DND-41 (cell line): ENCODE measurements around the gene ACBD6.

ENCODE experiments used
- EZH2 ChIP-seq: IDR thresholded peaks from 3 replicates; pipeline ENCODE4 v1.6.1; 2012; ENCODE audit warnings: borderline replicate concordance, low read depth, mild to moderate bottlenecking, moderate library complexity, low read length, inconsistent platforms; ENCODE audit not compliant: severe bottlenecking
- TF ChIP-seq, protein P1 (sequence below): IDR thresholded peaks from 2 replicates; pipeline ENCODE4 v1.5.1; 2012; ENCODE audit warnings: borderline replicate concordance, low read length, moderate library complexity, mild to moderate bottlenecking; ENCODE audit not compliant: poor library complexity, severe bottlenecking; ENCODE audit errors: extremely low read depth

GRCh38 chr1:180288940-180289339 is 213.4 kb downstream of the ACBD6 start:
- TF ChIP-seq, protein P1, sequence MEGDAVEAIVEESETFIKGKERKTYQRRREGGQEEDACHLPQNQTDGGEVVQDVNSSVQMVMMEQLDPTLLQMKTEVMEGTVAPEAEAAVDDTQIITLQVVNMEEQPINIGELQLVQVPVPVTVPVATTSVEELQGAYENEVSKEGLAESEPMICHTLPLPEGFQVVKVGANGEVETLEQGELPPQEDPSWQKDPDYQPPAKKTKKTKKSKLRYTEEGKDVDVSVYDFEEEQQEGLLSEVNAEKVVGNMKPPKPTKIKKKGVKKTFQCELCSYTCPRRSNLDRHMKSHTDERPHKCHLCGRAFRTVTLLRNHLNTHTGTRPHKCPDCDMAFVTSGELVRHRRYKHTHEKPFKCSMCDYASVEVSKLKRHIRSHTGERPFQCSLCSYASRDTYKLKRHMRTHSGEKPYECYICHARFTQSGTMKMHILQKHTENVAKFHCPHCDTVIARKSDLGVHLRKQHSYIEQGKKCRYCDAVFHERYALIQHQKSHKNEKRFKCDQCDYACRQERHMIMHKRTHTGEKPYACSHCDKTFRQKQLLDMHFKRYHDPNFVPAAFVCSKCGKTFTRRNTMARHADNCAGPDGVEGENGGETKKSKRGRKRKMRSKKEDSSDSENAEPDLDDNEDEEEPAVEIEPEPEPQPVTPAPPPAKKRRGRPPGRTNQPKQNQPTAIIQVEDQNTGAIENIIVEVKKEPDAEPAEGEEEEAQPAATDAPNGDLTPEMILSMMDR, result no peak
- TF ChIP-seq EZH2, result no peak
